HG02759 (cell line): ENCODE measurements around the gene TBRG4.

ENCODE experiments used
- ATAC-seq: cut with Tn5 transposase; IDR thresholded peaks from one replicate; pipeline ENCODE4 v1.9.1; 2021; ENCODE audit warnings: mild to moderate bottlenecking, moderate library complexity; ENCODE audit not compliant: unreplicated experiment

TBRG4 gene

GRCh38 chr7:45060295-45060694 lies 51.2 kb downstream of the TBRG4 start:
- ATAC-seq = no peak

GRCh38 chr7:45057878-45058277 lies 53.6 kb downstream of the TBRG4 start:
- no peak for ATAC-seq

GRCh38 chr7:45055594-45056219 lies 55.8 kb downstream of the TBRG4 start:
- ATAC-seq = no peak

GRCh38 chr7:45055016-45055415 lies 56.5 kb downstream of the TBRG4 start:
- ATAC-seq = no peak

GRCh38 chr7:45054442-45054841 lies 57.1 kb downstream of the TBRG4 start:
- ATAC-seq = no peak

- ATAC-seq = no peak
These were observed 57.6 kb downstream of the TBRG4 start for GRCh38 chr7:45053941-45054340.

GRCh38 chr7:45053401-45053800 lies 58.1 kb downstream of the TBRG4 start:
- ATAC-seq = no peak

GRCh38 chr7:45052011-45052410 lies 59.5 kb downstream of the TBRG4 start:
- ATAC-seq = no peak

- no peak for ATAC-seq
These were observed 61.3 kb downstream of the TBRG4 start for GRCh38 chr7:45050198-45050597.
